ENCODE data around the gene SLITRK3. TPM values are rescaled to one million over a fixed set of nuclear protein-coding genes. Genes with fewer than 3 reads are reported as not detected.
A peak's percentile ranks its signal among the peaks of the same experiment; 100 is the strongest.

The SLITRK3 gene, protein sequence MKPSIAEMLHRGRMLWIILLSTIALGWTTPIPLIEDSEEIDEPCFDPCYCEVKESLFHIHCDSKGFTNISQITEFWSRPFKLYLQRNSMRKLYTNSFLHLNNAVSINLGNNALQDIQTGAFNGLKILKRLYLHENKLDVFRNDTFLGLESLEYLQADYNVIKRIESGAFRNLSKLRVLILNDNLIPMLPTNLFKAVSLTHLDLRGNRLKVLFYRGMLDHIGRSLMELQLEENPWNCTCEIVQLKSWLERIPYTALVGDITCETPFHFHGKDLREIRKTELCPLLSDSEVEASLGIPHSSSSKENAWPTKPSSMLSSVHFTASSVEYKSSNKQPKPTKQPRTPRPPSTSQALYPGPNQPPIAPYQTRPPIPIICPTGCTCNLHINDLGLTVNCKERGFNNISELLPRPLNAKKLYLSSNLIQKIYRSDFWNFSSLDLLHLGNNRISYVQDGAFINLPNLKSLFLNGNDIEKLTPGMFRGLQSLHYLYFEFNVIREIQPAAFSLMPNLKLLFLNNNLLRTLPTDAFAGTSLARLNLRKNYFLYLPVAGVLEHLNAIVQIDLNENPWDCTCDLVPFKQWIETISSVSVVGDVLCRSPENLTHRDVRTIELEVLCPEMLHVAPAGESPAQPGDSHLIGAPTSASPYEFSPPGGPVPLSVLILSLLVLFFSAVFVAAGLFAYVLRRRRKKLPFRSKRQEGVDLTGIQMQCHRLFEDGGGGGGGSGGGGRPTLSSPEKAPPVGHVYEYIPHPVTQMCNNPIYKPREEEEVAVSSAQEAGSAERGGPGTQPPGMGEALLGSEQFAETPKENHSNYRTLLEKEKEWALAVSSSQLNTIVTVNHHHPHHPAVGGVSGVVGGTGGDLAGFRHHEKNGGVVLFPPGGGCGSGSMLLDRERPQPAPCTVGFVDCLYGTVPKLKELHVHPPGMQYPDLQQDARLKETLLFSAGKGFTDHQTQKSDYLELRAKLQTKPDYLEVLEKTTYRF
- total RNA-seq = under 1 TPM in 3 of 6 donors, not detected in 3; 0.03 to 0.12 (median 0.03) TPM
- under 1 TPM in 1 of 2 donors, not detected in 1; 0.02 TPM for polyA plus RNA-seq

DNA sequence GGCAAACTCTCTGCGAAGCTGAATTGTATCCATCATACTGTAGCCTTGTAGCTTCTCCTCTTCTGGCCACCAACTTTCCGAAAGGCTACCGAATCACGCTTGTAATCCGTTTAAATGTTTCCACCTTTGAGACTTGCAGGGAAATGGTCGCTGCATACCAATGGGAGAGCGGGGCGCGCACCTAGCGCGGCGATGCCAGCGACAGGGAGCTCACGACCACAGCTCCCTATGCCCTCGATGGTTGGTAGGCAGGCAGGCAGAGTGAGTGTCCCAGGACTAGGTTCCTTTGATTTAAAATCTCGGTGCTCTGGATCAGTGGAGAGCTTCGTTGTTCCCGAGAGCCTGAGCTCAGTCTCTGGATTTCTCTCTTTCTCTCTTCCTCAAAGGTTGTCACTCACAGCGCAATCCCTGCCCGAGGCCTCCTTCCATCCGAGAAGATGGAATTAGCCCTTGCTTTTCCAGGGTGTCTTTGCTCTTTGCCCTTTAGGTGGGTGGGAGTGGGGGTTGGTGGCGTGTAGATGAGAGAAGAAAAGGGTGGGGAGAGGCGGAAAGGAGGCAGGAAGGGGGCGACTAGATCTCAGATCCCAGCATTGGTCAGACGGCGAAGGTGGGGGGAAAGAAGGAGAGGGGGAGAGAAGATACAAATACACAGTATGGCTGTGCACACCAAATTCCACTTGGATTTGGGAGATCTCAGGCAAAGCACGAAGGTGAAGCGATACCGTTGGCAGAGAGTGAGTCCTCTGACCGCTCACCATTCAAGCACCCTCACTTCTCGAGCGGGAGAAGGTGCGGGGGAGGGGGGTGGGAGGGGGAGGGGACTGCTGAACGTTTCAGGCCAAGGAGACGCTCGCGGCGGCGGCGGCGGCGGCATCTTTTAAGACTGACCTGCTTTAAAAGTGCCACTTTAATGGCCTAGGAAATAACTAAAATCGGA, at the start of gene SLITRK3:
SLITRK3 (minus strand) TSS at position 745 of the 937 bp plus-strand sequence. CDS start 5,554 bp downstream, outside the sequence.
- 2% methylated on average over 43 of the region's 43 CpGs for WGBS, 2 donors
- intact Hi-C loops (cut with DNase I) = no loop called here
- Histone ChIP-seq H3K36me3 (no peaks in the 10 kb centered on the region), H3K4me3 (peak within 1 kb of the TSS in 3 of 4 donors; percentile 12 to 42 (median 26)), H3K4me1 (peaks cover 0 to 16% (median 0%) of the 10 kb centered on the region in 3 donors), H3K27me3 (peaks cover 0 to 58% (median 13%) of the 10 kb centered on the region in 4 donors), H3K27ac (no peak within 1 kb of the TSS), H3K9me3 (no peaks in the 10 kb centered on the region)
- peak in 2 of 6 donors; percentile 27 to 56 for DNase-seq
- FAIRE-seq = no peak
- peak; percentile 41 to 59 (median 50) for ATAC-seq
- TF ChIP-seq CTCF (IDR thresholded peaks at IDR 0.05) = no peak

GRCh38 chr3:165243597-165243996, 47.4 kb upstream of the SLITRK3 start:
- DNase-seq (no peak), ATAC-seq (no peak), FAIRE-seq (no peak)
- Histone ChIP-seq H3K4me1 (no peaks in the 10 kb centered on the region), H3K36me3 (no peaks in the 10 kb centered on the region), H3K9me3 (no peaks in the 10 kb centered on the region), H3K27ac (no peak overlapping the region), H3K27me3 (no peaks in the 10 kb centered on the region), H3K4me3 (no peak overlapping the region)
- TF ChIP-seq CTCF (IDR thresholded peaks at IDR 0.05) = no peak
- intact Hi-C loops (cut with DNase I) = no loop called here

- H3K27me3 ChIP-seq = no peaks in the 10 kb centered on the region
- H3K9me3 ChIP-seq = no peaks in the 10 kb centered on the region
- no peaks in the 10 kb centered on the region for H3K36me3 ChIP-seq
- intact Hi-C loops (cut with DNase I) = no loop called here
- no peak for TF ChIP-seq CTCF (IDR thresholded peaks at IDR 0.05)
- FAIRE-seq = no peak
- WGBS, 2 donors = 74 to 81% methylated on average over 5 of the region's 5 CpGs
- ATAC-seq = peak; percentile 31 to 72 (median 50)
- DNase-seq = no peak
- no peaks in the 10 kb centered on the region for H3K4me1 ChIP-seq
- no peak overlapping the region for H3K4me3 ChIP-seq
- H3K27ac ChIP-seq = no peak overlapping the region
Measured at GRCh38 chr3:165233501-165234195, 37.5 kb upstream of the SLITRK3 start.

- no peak for TF ChIP-seq CTCF (IDR thresholded peaks at IDR 0.05)
- no peaks in the 10 kb centered on the region for H3K4me1 ChIP-seq
- no peaks in the 10 kb centered on the region for H3K36me3 ChIP-seq
- intact Hi-C loops (cut with DNase I) = no loop called here
- ATAC-seq (no peak), DNase-seq (no peak), FAIRE-seq (no peak)
- no peaks in the 10 kb centered on the region for H3K9me3 ChIP-seq
- H3K27ac ChIP-seq = no peak overlapping the region
- H3K4me3 ChIP-seq = no peak overlapping the region
- 37 to 41% methylated on average over 1 of the region's 1 CpG for WGBS, 2 donors
- no peaks in the 10 kb centered on the region for H3K27me3 ChIP-seq
Measured at GRCh38 chr3:165225604-165226003, 29.4 kb upstream of the SLITRK3 start.

Data from pancreas (tissue), 10 donors.